GM18858 (cell line): ENCODE results near the gene TMEM132E.

ENCODE experiments used
- ATAC-seq: cut with Tn5 transposase; IDR thresholded peaks from one replicate; pipeline ENCODE4 v1.9.1; 2021; ENCODE audit not compliant: unreplicated experiment

The TMEM132E gene

GRCh38 chr17:34569591-34569990, 9.8 kb upstream of the TMEM132E start:
- no peak for ATAC-seq

- no peak for ATAC-seq
Observed at GRCh38 chr17:34570506-34570905, 8.9 kb upstream of the TMEM132E start.

GRCh38 chr17:34571428-34572130, 7.8 kb upstream of the TMEM132E start:
- ATAC-seq: no peak

- no peak for ATAC-seq
Observed at GRCh38 chr17:34572483-34572882, 6.9 kb upstream of the TMEM132E start.

GRCh38 chr17:34575182-34575581, 4.2 kb upstream of the TMEM132E start:
- ATAC-seq: no peak

- no peak for ATAC-seq
Observed at GRCh38 chr17:34578016-34578415, 1.4 kb upstream of the TMEM132E start.

GRCh38 chr17:34578656-34579016, 746 bp upstream of the TMEM132E start:
- no peak for ATAC-seq

GRCh38 chr17:34579979-34580684, 750 bp downstream of the TMEM132E start:
- no peak for ATAC-seq

GRCh38 chr17:34580685-34581445, 1.5 kb downstream of the TMEM132E start:
- no peak for ATAC-seq

- ATAC-seq: no peak
Observed at GRCh38 chr17:34581446-34582184, 2.2 kb downstream of the TMEM132E start.

GRCh38 chr17:34582185-34582900, 3.0 kb downstream of the TMEM132E start:
- ATAC-seq: no peak

- ATAC-seq: no peak
Observed at GRCh38 chr17:34582901-34583245, 3.5 kb downstream of the TMEM132E start.

GRCh38 chr17:34584805-34585416, 5.5 kb downstream of the TMEM132E start:
- ATAC-seq: no peak

- ATAC-seq: no peak
Observed at GRCh38 chr17:34586346-34586846, 7.0 kb downstream of the TMEM132E start.

GRCh38 chr17:34588266-34588665, 8.9 kb downstream of the TMEM132E start:
- ATAC-seq: no peak

- no peak for ATAC-seq
Observed at GRCh38 chr17:34589120-34589965, 10.0 kb downstream of the TMEM132E start.

- no peak for ATAC-seq
Observed at GRCh38 chr17:34592002-34592401, 12.6 kb downstream of the TMEM132E start.

GRCh38 chr17:34596920-34597319, 17.5 kb downstream of the TMEM132E start:
- ATAC-seq: no peak

GRCh38 chr17:34598161-34598776, 18.9 kb downstream of the TMEM132E start:
- ATAC-seq: no peak
